Measurements from ENCODE around the gene TXNRD2.

The TXNRD2 gene

DNA sequence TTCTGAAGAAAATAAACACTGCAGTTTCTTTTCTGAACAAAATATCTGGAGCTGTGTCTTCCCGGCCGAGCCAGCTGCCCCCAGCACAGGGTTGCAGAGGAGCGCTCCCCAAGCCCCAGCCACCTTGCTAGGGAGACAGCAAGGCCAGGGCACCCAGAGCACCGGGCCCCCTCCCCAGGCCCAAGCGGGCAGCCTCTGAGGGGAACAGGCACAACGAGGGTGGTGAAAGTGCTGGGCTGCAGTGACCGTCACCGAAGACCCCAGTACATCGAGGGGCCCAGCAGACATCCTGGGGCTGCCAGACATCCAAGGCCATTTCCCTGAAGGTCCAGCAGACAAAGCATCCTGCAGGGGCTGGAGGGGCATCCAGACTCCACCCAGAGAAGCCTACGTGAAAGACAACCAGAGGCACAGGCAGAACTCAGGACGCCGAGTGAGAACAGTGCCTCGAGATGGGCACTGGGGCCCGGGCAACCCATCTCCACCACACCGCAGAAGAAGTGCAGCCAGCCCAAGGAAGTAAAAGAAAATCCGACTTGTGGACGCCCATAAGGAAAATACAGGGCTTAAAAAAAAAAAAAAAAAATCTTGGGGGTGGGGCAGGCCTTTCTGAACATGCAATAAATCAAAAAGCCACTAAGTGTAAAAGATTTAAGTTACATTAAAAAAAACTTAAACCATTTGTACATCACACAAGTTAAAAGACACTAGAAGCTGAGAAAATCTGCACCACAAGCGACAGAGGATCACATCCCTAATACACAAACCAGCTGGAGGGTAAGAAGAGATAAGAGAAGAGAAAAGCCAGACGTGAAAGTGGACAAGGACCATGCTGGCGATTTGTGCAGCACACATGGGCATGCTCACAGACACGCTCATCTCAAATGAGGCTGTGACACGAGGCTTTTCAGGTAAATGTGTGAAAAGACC is 36.0 kb downstream of the TXNRD2 start:
- in situ Hi-C loops (cut with MboI; ENCODE audit: low pct_unique_long_range_greater_than_20kb, low sequenced_read_pairs, unreplicated experiment) = no loop called here
- DNase-seq (ENCODE audit: low spot score) = no peak

DNA sequence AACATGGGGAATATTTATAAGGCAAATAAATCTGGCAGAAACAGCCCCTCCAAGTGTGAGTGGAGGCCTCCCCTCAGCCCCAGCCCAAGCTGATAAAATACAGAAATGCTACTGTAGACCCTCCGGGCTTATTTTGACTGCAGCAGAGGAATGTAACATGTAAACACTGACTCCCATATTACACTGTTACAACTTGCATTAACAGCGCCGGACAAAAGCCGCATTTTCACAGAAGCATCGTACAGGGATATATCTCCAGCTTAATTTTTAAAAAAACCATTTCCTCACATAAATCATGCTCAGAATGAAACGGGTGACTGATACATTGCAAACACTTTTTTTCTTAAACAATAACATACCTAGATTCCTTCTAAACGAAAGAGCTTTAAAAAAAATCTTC is 36.7 kb downstream of the TXNRD2 start:
- in situ Hi-C loops (cut with MboI; ENCODE audit: low pct_unique_long_range_greater_than_20kb, low sequenced_read_pairs, unreplicated experiment) = no loop called here
- no peak for DNase-seq (ENCODE audit: low spot score)
- TF ChIP-seq, protein P1, sequence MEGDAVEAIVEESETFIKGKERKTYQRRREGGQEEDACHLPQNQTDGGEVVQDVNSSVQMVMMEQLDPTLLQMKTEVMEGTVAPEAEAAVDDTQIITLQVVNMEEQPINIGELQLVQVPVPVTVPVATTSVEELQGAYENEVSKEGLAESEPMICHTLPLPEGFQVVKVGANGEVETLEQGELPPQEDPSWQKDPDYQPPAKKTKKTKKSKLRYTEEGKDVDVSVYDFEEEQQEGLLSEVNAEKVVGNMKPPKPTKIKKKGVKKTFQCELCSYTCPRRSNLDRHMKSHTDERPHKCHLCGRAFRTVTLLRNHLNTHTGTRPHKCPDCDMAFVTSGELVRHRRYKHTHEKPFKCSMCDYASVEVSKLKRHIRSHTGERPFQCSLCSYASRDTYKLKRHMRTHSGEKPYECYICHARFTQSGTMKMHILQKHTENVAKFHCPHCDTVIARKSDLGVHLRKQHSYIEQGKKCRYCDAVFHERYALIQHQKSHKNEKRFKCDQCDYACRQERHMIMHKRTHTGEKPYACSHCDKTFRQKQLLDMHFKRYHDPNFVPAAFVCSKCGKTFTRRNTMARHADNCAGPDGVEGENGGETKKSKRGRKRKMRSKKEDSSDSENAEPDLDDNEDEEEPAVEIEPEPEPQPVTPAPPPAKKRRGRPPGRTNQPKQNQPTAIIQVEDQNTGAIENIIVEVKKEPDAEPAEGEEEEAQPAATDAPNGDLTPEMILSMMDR (IDR thresholded peaks at IDR 0.05; ENCODE audit: extremely low read depth, insufficient read depth, missing control alignments) = no peak

More for the DNA sequence above, 36.0 kb downstream of the TXNRD2 start:
- TF ChIP-seq, protein P1 (IDR thresholded peaks at IDR 0.05; ENCODE audit: extremely low read depth, insufficient read depth, missing control alignments) = no peak

DNA sequence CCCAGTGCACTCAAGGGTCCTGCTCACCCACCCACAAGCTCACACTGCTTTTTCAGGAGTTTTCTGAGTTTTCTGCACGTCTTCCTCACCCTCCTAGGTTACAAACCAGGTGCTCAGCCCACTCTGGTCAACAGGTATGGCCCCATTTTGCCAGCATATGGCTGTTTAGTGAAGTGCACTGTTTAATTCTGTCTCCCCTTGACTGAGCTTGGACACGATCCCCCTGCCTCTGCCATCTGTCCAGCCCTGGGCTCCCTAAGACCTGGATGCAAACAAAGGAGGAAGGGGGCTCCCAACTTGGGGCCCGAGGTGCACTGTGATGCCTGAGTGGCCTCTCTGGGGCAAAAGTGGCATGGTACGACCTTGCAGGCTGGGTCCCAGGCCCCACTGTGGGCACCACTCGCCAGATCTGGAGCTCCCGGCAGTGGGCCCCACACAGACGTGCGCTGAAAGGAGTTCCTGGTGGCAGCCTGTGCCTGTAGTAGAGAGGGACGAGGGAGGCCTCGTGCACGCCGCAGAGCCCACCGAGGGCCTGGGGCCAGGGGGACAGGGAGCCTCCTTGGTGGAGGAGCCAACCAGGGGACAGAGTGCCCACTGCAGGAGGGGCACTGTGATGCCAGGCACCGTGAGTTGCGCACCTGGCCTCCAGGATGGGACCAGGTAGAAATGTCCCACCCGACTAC is 37.3 kb downstream of the TXNRD2 start:
- in situ Hi-C loops (cut with MboI; ENCODE audit: low pct_unique_long_range_greater_than_20kb, low sequenced_read_pairs, unreplicated experiment) = no loop called here
- DNase-seq (ENCODE audit: low spot score) = no peak
- TF ChIP-seq, protein P1 (IDR thresholded peaks at IDR 0.05; ENCODE audit: extremely low read depth, insufficient read depth, missing control alignments) = no peak

DNA sequence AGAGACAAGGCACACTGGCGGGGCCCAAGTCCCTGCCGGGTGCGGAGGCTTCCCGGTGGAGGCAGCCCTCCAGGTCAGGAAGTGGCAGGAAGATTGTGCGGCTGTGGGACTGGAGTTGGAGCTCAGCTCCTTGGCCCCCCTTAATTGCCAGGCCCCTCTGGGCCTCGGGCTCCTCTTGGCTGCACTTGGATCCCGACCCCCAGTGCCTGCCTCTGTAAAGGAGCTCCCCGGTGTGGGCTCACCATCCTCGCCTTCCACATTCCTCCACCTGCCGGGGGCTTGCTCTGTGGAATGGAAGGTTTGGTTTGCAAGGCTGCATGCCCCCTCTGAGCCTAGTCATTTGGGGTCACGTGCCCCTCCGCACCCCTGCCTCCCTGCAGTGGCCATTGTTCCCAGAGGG is 38.1 kb downstream of the TXNRD2 start:
- in situ Hi-C loops (cut with MboI; ENCODE audit: low pct_unique_long_range_greater_than_20kb, low sequenced_read_pairs, unreplicated experiment) = no loop called here
- TF ChIP-seq, protein P1 (IDR thresholded peaks at IDR 0.05; ENCODE audit: extremely low read depth, insufficient read depth, missing control alignments) = no peak
- DNase-seq (ENCODE audit: low spot score) = no peak

DNA sequence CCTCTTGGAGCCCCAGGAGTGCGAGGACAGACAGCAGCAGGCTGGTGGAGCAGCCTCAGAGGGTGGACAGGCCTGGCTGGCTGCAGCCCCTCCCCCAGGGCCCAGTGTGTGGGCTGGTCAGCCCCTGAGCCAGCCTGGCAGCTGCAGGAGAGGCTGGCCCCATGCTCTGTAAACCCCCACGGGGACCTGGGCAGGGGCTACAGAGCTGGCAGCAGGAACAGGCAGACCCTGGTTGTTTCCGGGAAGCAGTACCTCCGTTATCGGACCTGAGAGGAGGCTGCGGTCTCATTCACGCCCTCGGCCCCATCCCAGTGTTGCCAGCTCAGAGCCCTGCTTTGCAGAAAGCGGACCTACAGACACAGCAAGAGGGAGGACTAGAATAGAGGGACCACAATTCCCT is 38.6 kb downstream of the TXNRD2 start:
- TF ChIP-seq, protein P1 (IDR thresholded peaks at IDR 0.05; ENCODE audit: extremely low read depth, insufficient read depth, missing control alignments) = no peak
- in situ Hi-C loops (cut with MboI; ENCODE audit: low pct_unique_long_range_greater_than_20kb, low sequenced_read_pairs, unreplicated experiment) = no loop called here
- DNase-seq (ENCODE audit: low spot score) = no peak

DNA sequence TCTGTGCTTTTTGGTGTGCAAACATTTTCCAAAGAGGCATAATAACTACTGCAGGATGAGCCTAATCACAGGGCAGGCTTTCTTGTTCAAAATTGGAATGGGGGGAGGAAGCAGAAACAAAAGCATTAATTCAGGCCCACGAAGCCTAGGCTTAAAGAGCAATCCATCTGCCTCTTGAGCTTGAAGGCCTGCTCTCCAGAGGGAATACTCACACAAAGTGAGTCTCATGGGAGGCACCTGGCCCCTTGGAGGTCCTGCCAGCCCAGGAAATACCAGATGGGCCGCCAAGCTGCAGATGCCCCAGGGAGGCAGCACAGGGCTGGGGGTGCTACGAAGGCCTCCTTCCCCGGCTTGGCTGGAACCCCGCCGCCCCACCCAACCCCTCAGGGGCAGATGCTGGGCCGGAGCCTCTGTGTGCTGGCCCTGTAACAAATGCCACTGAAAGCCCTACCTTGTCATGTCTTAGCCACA is 39.3 kb downstream of the TXNRD2 start:
- in situ Hi-C loops (cut with MboI; ENCODE audit: low pct_unique_long_range_greater_than_20kb, low sequenced_read_pairs, unreplicated experiment) = no loop called here
- no peak for DNase-seq (ENCODE audit: low spot score)
- TF ChIP-seq, protein P1 (IDR thresholded peaks at IDR 0.05; ENCODE audit: extremely low read depth, insufficient read depth, missing control alignments) = no peak
